ENCODE measurements around the gene GPN2. TPM values are rescaled to one million over a fixed set of nuclear protein-coding genes. Genes with fewer than 3 reads are reported as not detected.
"Not testable (repeated sequence)": the region's sequence is repeated elsewhere in the genome, so short reads cannot be mapped to it uniquely, and the experiment has no call there.

GPN2 gene
- polyA plus RNA-seq, 3 donors: 8.3 to 15.9 (median 9.6) TPM

DNA sequence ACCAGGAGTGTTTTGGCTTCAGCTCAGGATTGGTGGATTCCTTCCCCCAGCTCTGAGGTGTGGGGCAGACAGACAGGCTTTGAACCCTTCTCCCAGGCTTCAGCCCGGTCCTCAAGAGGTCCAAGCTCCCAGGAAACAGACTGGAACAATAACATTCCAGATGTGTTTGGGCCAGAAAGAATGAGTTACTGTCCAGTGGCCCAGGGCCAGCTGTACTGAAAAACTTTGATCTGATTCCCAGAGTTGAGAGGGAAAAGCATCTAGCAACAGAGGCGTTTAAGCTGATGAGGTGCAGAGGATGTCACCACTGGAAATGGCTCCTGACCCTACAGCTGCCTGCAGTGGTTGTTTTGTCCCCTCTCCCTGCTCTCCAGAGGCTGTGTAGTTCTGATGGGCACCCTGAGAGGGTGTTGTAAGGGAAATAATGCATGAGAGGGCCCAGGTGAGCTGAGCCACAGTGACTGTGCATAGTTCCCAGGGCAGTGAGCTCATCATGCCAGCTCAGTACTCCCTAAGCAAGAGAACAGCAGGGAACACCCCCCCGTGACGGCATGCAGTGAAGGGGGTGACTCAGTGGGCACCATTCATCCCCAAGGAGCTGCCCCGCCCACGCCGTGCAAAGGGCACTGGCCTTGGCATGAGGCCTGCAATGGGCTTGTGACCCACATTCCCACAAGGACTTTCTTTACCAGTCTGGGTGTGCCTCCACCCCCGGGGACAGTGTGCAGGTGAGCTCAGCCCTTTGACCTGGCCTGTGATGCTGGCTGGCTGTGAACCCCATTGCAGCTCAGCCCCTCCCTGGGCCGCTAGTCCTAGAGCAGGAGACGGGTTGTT is 40.9 kb downstream of the GPN2 start:
- Mint-ChIP-seq H3K27me3 (ENCODE audit: low read depth in 3 of 3) (peaks cover 0 to 2% (median 0%) of the 10 kb centered on the region in 3 donors), H3K4me1 (peaks cover 5% of the 10 kb centered on the region), H3K4me3 (no peak overlapping the region), H3K27ac (no peak overlapping the region), H3K36me3 (peaks cover 71 to 86% of the 10 kb centered on the region in 2 donors), H3K9me3 (no peaks in the 10 kb centered on the region)
- Histone ChIP-seq H4K20me1 (ENCODE audit: insufficient read depth, low read length) (peaks cover 20% of the 10 kb centered on the region), H3K4me1 (ENCODE audit: control insufficient read depth in 1 of 2, insufficient read depth in 2 of 2, low read length in 2 of 2) (no peaks in the 10 kb centered on the region), H3K27ac (ENCODE audit: low read depth in 1 of 2, low read length in 2 of 2) (no peak overlapping the region), H3K27me3 (ENCODE audit: control insufficient read depth in 2 of 2, insufficient read depth in 2 of 2, low read length in 2 of 2) (no peaks in the 10 kb centered on the region), H2AFZ (ENCODE audit: insufficient read depth, low read depth, low read length, poor library complexity, severe bottlenecking) (no peak overlapping the region), H3K4me3 (replicated peaks in 1 of 3; ENCODE audit: low read depth in 2 of 3, low read length in 3 of 3) (no peak overlapping the region), H3K36me3 (replicated peaks in 1 of 2; ENCODE audit: control insufficient read depth in 1 of 2, insufficient read depth in 2 of 2, low read length in 2 of 2) (peaks cover 66 to 81% of the 10 kb centered on the region in 2 donors), H3K79me2 (ENCODE audit: insufficient read depth, low read length) (no peaks in the 10 kb centered on the region), H3K9ac (ENCODE audit: insufficient read depth, low read length, poor library complexity, severe bottlenecking) (no peak overlapping the region), H3K4me2 (replicated peaks; ENCODE audit: extremely low read depth, low read length, poor library complexity, severe bottlenecking) (no peak overlapping the region), H3K9me3 (replicated peaks in 1 of 2; ENCODE audit: control insufficient read depth in 1 of 2, insufficient read depth in 1 of 2, low read length in 2 of 2) (no peaks in the 10 kb centered on the region)
- TF ChIP-seq, protein P1, sequence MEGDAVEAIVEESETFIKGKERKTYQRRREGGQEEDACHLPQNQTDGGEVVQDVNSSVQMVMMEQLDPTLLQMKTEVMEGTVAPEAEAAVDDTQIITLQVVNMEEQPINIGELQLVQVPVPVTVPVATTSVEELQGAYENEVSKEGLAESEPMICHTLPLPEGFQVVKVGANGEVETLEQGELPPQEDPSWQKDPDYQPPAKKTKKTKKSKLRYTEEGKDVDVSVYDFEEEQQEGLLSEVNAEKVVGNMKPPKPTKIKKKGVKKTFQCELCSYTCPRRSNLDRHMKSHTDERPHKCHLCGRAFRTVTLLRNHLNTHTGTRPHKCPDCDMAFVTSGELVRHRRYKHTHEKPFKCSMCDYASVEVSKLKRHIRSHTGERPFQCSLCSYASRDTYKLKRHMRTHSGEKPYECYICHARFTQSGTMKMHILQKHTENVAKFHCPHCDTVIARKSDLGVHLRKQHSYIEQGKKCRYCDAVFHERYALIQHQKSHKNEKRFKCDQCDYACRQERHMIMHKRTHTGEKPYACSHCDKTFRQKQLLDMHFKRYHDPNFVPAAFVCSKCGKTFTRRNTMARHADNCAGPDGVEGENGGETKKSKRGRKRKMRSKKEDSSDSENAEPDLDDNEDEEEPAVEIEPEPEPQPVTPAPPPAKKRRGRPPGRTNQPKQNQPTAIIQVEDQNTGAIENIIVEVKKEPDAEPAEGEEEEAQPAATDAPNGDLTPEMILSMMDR (IDR thresholded peaks at IDR 0.05): no peak
- DNase-seq: peak in 1 of 3 donors; percentile 4
- intact Hi-C loops (cut with micrococcal nuclease): no loop called here
- WGBS (ENCODE audit: insufficient coverage): 95% methylated on average over 10 of the region's 10 CpGs

DNA sequence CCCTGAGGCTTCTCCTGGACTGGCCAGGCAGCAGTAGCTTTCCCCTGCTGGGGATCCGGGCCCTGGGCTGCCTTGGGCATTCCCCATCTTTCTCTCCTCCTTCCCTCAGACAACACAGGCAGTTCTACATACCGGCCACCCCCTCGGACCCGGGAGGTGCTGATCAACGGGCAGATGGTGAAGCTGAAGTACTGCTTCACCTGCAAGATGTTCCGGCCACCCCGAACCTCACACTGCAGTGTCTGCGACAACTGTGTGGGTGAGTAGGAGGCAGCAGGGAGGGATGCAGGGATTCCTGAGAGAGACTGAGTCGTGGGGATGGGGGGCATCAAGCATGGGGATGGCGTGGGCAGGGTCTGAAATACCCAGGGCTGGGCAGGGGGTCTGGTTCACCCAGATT is 41.6 kb downstream of the GPN2 start:
- no peaks in the 10 kb centered on the region for H3K9me3 Mint-ChIP-seq
- H3K79me2 ChIP-seq (ENCODE audit: insufficient read depth, low read length): no peaks in the 10 kb centered on the region
- H3K9me3 ChIP-seq (replicated peaks in 1 of 2; ENCODE audit: control insufficient read depth in 1 of 2, insufficient read depth in 1 of 2, low read length in 2 of 2): no peaks in the 10 kb centered on the region
- peaks cover 73 to 86% of the 10 kb centered on the region in 2 donors for H3K36me3 Mint-ChIP-seq
- TF ChIP-seq, protein P1 (IDR thresholded peaks at IDR 0.05): no peak
- peaks cover 5% of the 10 kb centered on the region for H3K4me1 Mint-ChIP-seq
- H3K27me3 Mint-ChIP-seq (ENCODE audit: low read depth in 3 of 3): peaks cover 0 to 2% (median 0%) of the 10 kb centered on the region in 3 donors
- H3K9ac ChIP-seq (ENCODE audit: insufficient read depth, low read length, poor library complexity, severe bottlenecking): no peak overlapping the region
- no peak overlapping the region for H3K4me3 ChIP-seq (replicated peaks in 1 of 3; ENCODE audit: low read depth in 2 of 3, low read length in 3 of 3)
- WGBS (ENCODE audit: insufficient coverage): 91% methylated on average over 9 of the region's 10 CpGs
- no peak overlapping the region for H3K4me2 ChIP-seq (replicated peaks; ENCODE audit: extremely low read depth, low read length, poor library complexity, severe bottlenecking)
- intact Hi-C loops (cut with micrococcal nuclease): no loop called here
- peak in 1 of 3 donors; percentile 1 for DNase-seq
- peaks cover 60 to 81% of the 10 kb centered on the region in 2 donors for H3K36me3 ChIP-seq (replicated peaks in 1 of 2; ENCODE audit: control insufficient read depth in 1 of 2, insufficient read depth in 2 of 2, low read length in 2 of 2)
- H3K27me3 ChIP-seq (ENCODE audit: control insufficient read depth in 2 of 2, insufficient read depth in 2 of 2, low read length in 2 of 2): no peaks in the 10 kb centered on the region
- H3K4me3 Mint-ChIP-seq: no peak overlapping the region
- H3K27ac Mint-ChIP-seq: peak overlapping the region in 3 of 7 donors; percentile 15 to 55 (median 46)
- no peaks in the 10 kb centered on the region for H3K4me1 ChIP-seq (ENCODE audit: control insufficient read depth in 1 of 2, insufficient read depth in 2 of 2, low read length in 2 of 2)
- peaks cover 14% of the 10 kb centered on the region for H4K20me1 ChIP-seq (ENCODE audit: insufficient read depth, low read length)
- no peak overlapping the region for H2AFZ ChIP-seq (ENCODE audit: insufficient read depth, low read depth, low read length, poor library complexity, severe bottlenecking)
- no peak overlapping the region for H3K27ac ChIP-seq (ENCODE audit: low read depth in 1 of 2, low read length in 2 of 2)

GRCh38 chr1:26847826-26848225 is 42.3 kb downstream of the GPN2 start:
- H3K9ac ChIP-seq (ENCODE audit: insufficient read depth, low read length, poor library complexity, severe bottlenecking); H3K27me3 Mint-ChIP-seq (ENCODE audit: low read depth in 3 of 3); H3K4me3 ChIP-seq (replicated peaks in 1 of 3; ENCODE audit: low read depth in 2 of 3, low read length in 3 of 3); H2AFZ ChIP-seq (ENCODE audit: insufficient read depth, low read depth, low read length, poor library complexity, severe bottlenecking); H4K20me1 ChIP-seq (ENCODE audit: insufficient read depth, low read length); H3K4me1 Mint-ChIP-seq; H3K4me2 ChIP-seq (replicated peaks; ENCODE audit: extremely low read depth, low read length, poor library complexity, severe bottlenecking); H3K4me3 Mint-ChIP-seq; H3K9me3 Mint-ChIP-seq; H3K27me3 ChIP-seq (ENCODE audit: control insufficient read depth in 2 of 2, insufficient read depth in 2 of 2, low read length in 2 of 2); intact Hi-C loops (cut with micrococcal nuclease); H3K9me3 ChIP-seq (replicated peaks in 1 of 2; ENCODE audit: control insufficient read depth in 1 of 2, insufficient read depth in 1 of 2, low read length in 2 of 2); H3K27ac ChIP-seq (ENCODE audit: low read depth in 1 of 2, low read length in 2 of 2); H3K4me1 ChIP-seq (ENCODE audit: control insufficient read depth in 1 of 2, insufficient read depth in 2 of 2, low read length in 2 of 2); DNase-seq; H3K79me2 ChIP-seq (ENCODE audit: insufficient read depth, low read length): not testable (repeated sequence)
- peaks cover 69 to 86% of the 10 kb centered on the region in 2 donors for H3K36me3 Mint-ChIP-seq
- 98% methylated on average over 5 of the region's 6 CpGs for WGBS (ENCODE audit: insufficient coverage)
- peak overlapping the region in 1 of 7 donors; percentile 72 for H3K27ac Mint-ChIP-seq
- H3K36me3 ChIP-seq (replicated peaks in 1 of 2; ENCODE audit: control insufficient read depth in 1 of 2, insufficient read depth in 2 of 2, low read length in 2 of 2): peaks cover 60 to 81% of the 10 kb centered on the region in 2 donors
